ENCODE measurements around the gene CCDC90B.

CCDC90B gene

DNA sequence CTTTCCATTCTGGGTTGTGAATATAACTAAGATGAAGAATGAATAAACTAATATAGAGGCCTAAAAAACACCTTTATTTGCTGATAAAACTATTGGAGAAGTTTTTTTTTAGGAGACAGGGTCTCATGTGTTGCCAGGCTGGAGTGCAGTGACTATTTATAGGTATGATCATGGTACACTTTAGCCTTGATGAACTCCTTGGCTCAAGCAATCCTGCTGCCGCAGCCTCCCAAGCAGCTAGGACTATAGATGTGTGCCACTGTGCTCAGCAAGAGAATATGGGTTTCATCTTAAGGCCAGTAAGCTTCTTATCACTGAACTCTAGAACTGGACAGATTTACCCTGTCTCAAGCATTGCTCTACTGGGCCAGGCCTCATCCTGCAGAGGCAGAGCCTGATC lies 26.6 kb downstream of the CCDC90B start:
- ChIA-PET CTCF (interaction anchor here (5.8 kb wide), 1 partner anchor 10 kb away, joined by 53 read pairs; no protein-coding TSS in a partner anchor), POLR2A (no interaction called here)
- DNase-seq (ENCODE audit: low read depth, low spot score): no peak
- TF ChIP-seq, protein P1, sequence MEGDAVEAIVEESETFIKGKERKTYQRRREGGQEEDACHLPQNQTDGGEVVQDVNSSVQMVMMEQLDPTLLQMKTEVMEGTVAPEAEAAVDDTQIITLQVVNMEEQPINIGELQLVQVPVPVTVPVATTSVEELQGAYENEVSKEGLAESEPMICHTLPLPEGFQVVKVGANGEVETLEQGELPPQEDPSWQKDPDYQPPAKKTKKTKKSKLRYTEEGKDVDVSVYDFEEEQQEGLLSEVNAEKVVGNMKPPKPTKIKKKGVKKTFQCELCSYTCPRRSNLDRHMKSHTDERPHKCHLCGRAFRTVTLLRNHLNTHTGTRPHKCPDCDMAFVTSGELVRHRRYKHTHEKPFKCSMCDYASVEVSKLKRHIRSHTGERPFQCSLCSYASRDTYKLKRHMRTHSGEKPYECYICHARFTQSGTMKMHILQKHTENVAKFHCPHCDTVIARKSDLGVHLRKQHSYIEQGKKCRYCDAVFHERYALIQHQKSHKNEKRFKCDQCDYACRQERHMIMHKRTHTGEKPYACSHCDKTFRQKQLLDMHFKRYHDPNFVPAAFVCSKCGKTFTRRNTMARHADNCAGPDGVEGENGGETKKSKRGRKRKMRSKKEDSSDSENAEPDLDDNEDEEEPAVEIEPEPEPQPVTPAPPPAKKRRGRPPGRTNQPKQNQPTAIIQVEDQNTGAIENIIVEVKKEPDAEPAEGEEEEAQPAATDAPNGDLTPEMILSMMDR (IDR thresholded peaks at IDR 0.05; ENCODE audit: insufficient read depth, low read length, missing control alignments): no peak
- H3K4me3 ChIP-seq (ENCODE audit: low read depth, low read length): no peak overlapping the region

DNA sequence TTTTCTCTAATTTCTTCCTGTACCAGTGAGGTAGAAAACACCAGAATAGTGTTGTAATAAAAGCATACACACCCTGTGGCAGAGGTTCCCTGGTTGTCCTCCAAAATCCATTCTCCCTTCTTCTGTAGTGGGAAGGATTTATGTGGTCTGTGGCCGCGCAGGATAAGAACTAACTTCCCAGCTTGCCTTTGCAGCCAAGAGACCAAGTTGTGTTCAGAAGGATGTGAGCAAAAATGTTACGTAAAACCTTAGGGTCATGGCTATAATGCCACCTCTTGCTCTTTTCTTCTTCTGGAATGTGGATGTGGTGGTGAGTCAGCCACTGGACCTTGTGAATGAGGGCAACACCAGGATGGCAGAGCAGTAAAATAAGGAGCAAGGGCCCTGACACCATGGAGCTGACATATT lies 28.4 kb downstream of the CCDC90B start:
- ChIA-PET POLR2A (interaction anchor here (0.6 kb wide), 1 partner anchor 56 kb away, joined by 3 read pairs; no protein-coding TSS in a partner anchor), CTCF (interaction anchor here (0.9 to 5.8 kb wide), 3 partner anchors 8 to 562 kb away, joined by 3 to 53 read pairs (median 4); no protein-coding TSS in a partner anchor)
- TF ChIP-seq, protein P1 (IDR thresholded peaks at IDR 0.05; ENCODE audit: insufficient read depth, low read length, missing control alignments): no peak
- no peak overlapping the region for H3K4me3 ChIP-seq (ENCODE audit: low read depth, low read length)
- DNase-seq (ENCODE audit: low read depth, low spot score): no peak

DNA sequence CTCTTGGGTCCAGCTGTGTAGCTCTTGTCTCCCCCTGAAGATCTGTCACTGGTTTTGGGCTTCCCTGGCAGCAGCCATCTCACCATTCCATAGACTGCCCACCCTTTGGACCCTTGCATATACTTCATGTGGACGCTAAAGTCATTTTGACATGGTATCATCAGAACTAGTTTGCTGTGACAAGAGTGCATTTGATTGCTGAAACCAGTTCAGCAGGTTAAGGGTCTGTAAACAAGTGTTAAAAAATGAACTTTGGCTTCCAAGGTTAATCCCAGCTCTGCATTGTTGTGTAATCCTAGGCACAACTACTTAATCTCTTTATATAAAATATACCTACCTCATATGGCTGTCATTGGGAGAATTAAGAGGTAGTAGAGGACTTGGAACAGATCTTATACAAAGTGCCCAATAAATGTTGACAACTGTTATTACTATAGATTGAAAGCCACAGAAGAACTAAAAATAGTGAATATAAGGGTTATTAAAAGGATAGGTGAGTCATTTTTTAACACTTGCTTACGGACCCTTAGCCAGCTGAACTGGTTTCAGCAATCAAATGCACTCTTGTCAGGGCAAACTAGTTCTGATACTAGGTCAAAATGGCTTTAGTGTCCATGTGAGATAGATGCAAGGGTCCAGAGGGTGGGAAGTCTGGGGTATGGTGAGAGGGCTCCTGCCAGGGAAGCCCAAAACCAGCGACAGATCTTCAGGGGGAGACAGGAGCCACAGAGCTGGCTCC lies 29.4 kb downstream of the CCDC90B start:
- no peak overlapping the region for H3K4me3 ChIP-seq (ENCODE audit: low read depth, low read length)
- CTCF ChIA-PET: interaction anchor here (1.0 to 1.8 kb wide), 6 partner anchors 11 to 390 kb away, joined by 3 to 5 read pairs (median 4); no protein-coding TSS in a partner anchor
- DNase-seq (ENCODE audit: low read depth, low spot score): no peak
- TF ChIP-seq, protein P1 (IDR thresholded peaks at IDR 0.05; ENCODE audit: insufficient read depth, low read length, missing control alignments): no peak
- POLR2A ChIA-PET: interaction anchor here (1.3 kb wide), 1 partner anchor 29 kb away, joined by 3 read pairs; the partner anchor contains the start of gene CCDC90B

DNA sequence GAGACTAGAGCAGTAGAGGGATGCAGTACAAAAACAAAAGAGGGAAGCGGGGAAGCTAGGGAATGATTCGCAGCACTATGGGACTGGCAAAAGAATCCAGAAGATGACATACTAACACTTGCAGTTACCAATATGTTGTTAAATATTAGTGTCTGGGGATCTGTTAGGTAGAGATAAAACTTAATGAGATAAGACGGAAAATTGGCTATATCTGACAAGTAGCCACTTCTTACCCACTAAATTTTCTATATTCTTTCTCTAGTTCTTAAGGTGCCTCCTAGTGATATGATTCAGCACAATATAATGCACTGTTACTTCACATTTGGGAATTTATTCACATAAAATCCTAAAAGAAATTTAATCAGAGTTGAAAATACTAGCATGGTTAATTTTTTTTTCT lies 30.8 kb downstream of the CCDC90B start:
- H3K4me3 ChIP-seq (ENCODE audit: low read depth, low read length): no peak overlapping the region
- DNase-seq (ENCODE audit: low read depth, low spot score): no peak
- ChIA-PET POLR2A (no interaction called here), CTCF (interaction anchor here (1.2 to 1.8 kb wide), 3 partner anchors 28 to 387 kb away, joined by 3 to 4 read pairs (median 3); no protein-coding TSS in a partner anchor)
- TF ChIP-seq, protein P1 (IDR thresholded peaks at IDR 0.05; ENCODE audit: insufficient read depth, low read length, missing control alignments): no peak

DNA sequence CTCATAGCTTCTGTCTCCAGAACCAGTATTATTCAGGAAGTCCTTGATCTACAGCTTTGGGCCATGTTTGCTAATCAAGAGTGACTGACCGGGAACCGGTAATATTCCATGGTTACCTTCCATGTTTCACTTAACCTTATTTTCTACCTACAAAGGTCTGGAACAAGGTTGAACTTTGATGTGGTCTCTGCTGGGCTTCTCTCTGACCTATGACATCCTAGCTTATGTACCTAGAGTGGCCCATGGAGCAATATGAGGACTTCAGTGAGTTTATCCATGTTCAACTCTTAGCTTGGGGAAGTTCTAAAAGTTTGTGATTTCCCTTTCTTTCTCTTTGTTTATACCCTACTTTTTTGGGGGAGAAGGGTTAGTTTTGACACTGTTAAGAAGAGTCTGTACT lies 33.2 kb downstream of the CCDC90B start:
- no peak for DNase-seq (ENCODE audit: low read depth, low spot score)
- H3K4me3 ChIP-seq (ENCODE audit: low read depth, low read length): no peak overlapping the region
- POLR2A ChIA-PET: no interaction called here
- CTCF ChIA-PET: interaction anchor here (0.8 to 2.0 kb wide), 6 partner anchors 9 to 567 kb away, joined by 3 to 15 read pairs (median 4); no protein-coding TSS in a partner anchor
- TF ChIP-seq, protein P1 (IDR thresholded peaks at IDR 0.05; ENCODE audit: insufficient read depth, low read length, missing control alignments): no peak

DNA sequence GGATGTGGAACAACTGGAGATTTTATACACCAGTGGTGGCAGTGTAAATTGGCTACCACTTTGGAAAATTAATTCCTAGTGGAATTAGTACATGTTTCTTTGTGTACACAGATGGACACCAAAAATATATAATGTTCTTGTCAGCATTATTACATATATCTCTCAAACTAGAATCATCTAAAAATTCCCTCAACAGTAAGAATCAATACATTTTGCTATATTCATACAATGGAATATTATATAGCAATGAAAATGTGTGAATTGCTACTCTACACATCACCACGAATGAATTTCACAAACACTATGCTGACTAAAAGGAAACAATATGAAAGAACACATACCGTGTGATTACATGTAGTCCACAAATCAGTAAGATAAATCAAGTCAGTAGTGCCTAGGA lies 33.9 kb downstream of the CCDC90B start:
- POLR2A ChIA-PET: no interaction called here
- CTCF ChIA-PET: interaction anchor here (0.8 to 2.0 kb wide), 6 partner anchors 9 to 567 kb away, joined by 3 to 15 read pairs (median 4); no protein-coding TSS in a partner anchor

More for the DNA sequence above, 33.9 kb downstream of the CCDC90B start:
- TF ChIP-seq, protein P1 (IDR thresholded peaks at IDR 0.05; ENCODE audit: insufficient read depth, low read length, missing control alignments): no peak
- no peak for DNase-seq (ENCODE audit: low read depth, low spot score)
- no peak overlapping the region for H3K4me3 ChIP-seq (ENCODE audit: low read depth, low read length)
